Astrocyte (in vitro differentiated cells and primary cell): ENCODE data around the gene MOSPD3. TPM values are rescaled to one million over a fixed set of nuclear protein-coding genes. Genes with fewer than 3 reads are reported as not detected.

Experiments used
- DNase-seq: peaks from one replicate; pipeline ENCODE4 v3.0.0-alpha.2; 2010; ENCODE audit warnings: low read depth
- FAIRE-seq: peaks from 2 replicates; lab custom pipeline; 2011; peaks lifted over from hg19 to GRCh38; lab: Jason Lieb, UNC
- H2AFZ ChIP-seq: 2 replicates; pipeline ENCODE4 v1.6.0; 2012; ENCODE audit warnings: low read depth, low read length, inconsistent platforms
- H3K27ac ChIP-seq: 2 replicates; pipeline ENCODE4 v1.5.1; 2011; ENCODE audit warnings: low read depth, low read length, inconsistent platforms
- H3K27me3 ChIP-seq: 2 replicates; pipeline ENCODE4 v1.6.0; 2011; ENCODE audit warnings: low read length, inconsistent platforms; ENCODE audit not compliant: insufficient read depth
- H3K36me3 ChIP-seq: 2 replicates; pipeline ENCODE4 v1.5.1; 2011; ENCODE audit warnings: low read length, inconsistent platforms; ENCODE audit not compliant: insufficient read depth
- H3K4me1 ChIP-seq: 2 replicates; pipeline ENCODE4 v1.5.1; 2011; ENCODE audit warnings: low read length, inconsistent platforms; ENCODE audit not compliant: insufficient read depth
- H3K4me2 ChIP-seq: 2 replicates; pipeline ENCODE4 v1.6.0; 2012; ENCODE audit warnings: low read length, inconsistent platforms
- H3K4me3 ChIP-seq: 2 replicates; pipeline ENCODE4 v1.5.1; 2011; ENCODE audit warnings: low read depth, mild to moderate bottlenecking, low read length, inconsistent platforms; ENCODE audit not compliant: insufficient read depth
- H3K79me2 ChIP-seq: 2 replicates; pipeline ENCODE4 v1.6.0; 2012; ENCODE audit warnings: mild to moderate bottlenecking, low read length, inconsistent platforms; ENCODE audit not compliant: insufficient read depth
- H3K9ac ChIP-seq: 2 replicates; pipeline ENCODE4 v1.6.0; 2012; ENCODE audit warnings: mild to moderate bottlenecking, low read length, inconsistent platforms
- H3K9me3 ChIP-seq: 2 replicates; pipeline ENCODE4 v1.5.1; 2012; ENCODE audit warnings: low read depth, mild to moderate bottlenecking, low read length, inconsistent platforms; ENCODE audit not compliant: insufficient read depth
- H4K20me1 ChIP-seq: 2 replicates; pipeline ENCODE4 v1.6.0; 2012; ENCODE audit warnings: low read length, inconsistent platforms; ENCODE audit not compliant: insufficient read depth
- H3K27ac Mint-ChIP-seq: one replicate; pipeline ENCODE4 v1.8.0; 2021; ENCODE audit warnings: mild to moderate bottlenecking, mixed read lengths; ENCODE audit not compliant: unreplicated experiment
- H3K27me3 Mint-ChIP-seq: one replicate; pipeline ENCODE4 v1.8.0; 2021; ENCODE audit warnings: low read depth, mixed read lengths; ENCODE audit not compliant: unreplicated experiment
- H3K36me3 Mint-ChIP-seq: one replicate; pipeline ENCODE4 v1.8.0; 2021; ENCODE audit warnings: low read depth, mixed read lengths; ENCODE audit not compliant: unreplicated experiment
- H3K4me1 Mint-ChIP-seq: one replicate; pipeline ENCODE4 v1.8.0; 2021; ENCODE audit warnings: low read depth, mixed read lengths; ENCODE audit not compliant: unreplicated experiment
- H3K4me3 Mint-ChIP-seq: one replicate; pipeline ENCODE4 v1.8.0; 2021; ENCODE audit warnings: mild to moderate bottlenecking, moderate library complexity, mixed read lengths; ENCODE audit not compliant: unreplicated experiment
- H3K9me3 Mint-ChIP-seq: one replicate; pipeline ENCODE4 v1.8.0; 2021; ENCODE audit warnings: mild to moderate bottlenecking, mixed read lengths; ENCODE audit not compliant: unreplicated experiment
- CTCF ChIP-seq: IDR thresholded peaks from 2 replicates; pipeline ENCODE4 v1.5.1; 2011; ENCODE audit warnings: low read depth, mild to moderate bottlenecking, inconsistent platforms, low read length, moderate library complexity; ENCODE audit not compliant: insufficient read depth
- EZH2 ChIP-seq: IDR thresholded peaks from 2 replicates; pipeline ENCODE4 v1.6.1; 2012; ENCODE audit warnings: mild to moderate bottlenecking, low read length, inconsistent platforms; ENCODE audit not compliant: insufficient read depth
- total RNA-seq: library from RNA; stranded (reverse); gene quantifications from 2 replicates; pipeline ENCODE4 v1.2.1, GENCODE V29; 2021

MOSPD3 gene
- total RNA-seq, 1 donor from 2014 or later = 18.8 TPM

- no peak overlapping the region for H3K27ac Mint-ChIP-seq
- Histone ChIP-seq H3K4me2 (no peak overlapping the region), H2AFZ (no peak overlapping the region), H3K4me3 (no peak overlapping the region), H3K27me3 (no peaks in the 10 kb centered on the region), H3K79me2 (no peaks in the 10 kb centered on the region), H3K9me3 (no peaks in the 10 kb centered on the region), H3K4me1 (peaks cover 28% of the 10 kb centered on the region), H3K36me3 (no peaks in the 10 kb centered on the region), H3K9ac (no peak overlapping the region), H4K20me1 (no peaks in the 10 kb centered on the region), H3K27ac (no peak overlapping the region)
- H3K36me3 Mint-ChIP-seq = peaks cover 4% of the 10 kb centered on the region
- no peak overlapping the region for H3K4me3 Mint-ChIP-seq
- DNase-seq = no peak
- no peaks in the 10 kb centered on the region for H3K9me3 Mint-ChIP-seq
- no peak for FAIRE-seq
- peaks cover 6% of the 10 kb centered on the region for H3K4me1 Mint-ChIP-seq
- H3K27me3 Mint-ChIP-seq = peaks cover 5% of the 10 kb centered on the region
- TF ChIP-seq EZH2 (no peak), CTCF (no peak)
Measured at GRCh38 chr7:100572281-100572948, 39.9 kb upstream of the MOSPD3 start.

- Histone ChIP-seq H4K20me1 (no peaks in the 10 kb centered on the region), H3K4me1 (peaks cover 24% of the 10 kb centered on the region), H3K4me3 (no peak overlapping the region), H3K9me3 (no peaks in the 10 kb centered on the region), H3K27me3 (no peaks in the 10 kb centered on the region), H3K9ac (no peak overlapping the region), H3K79me2 (no peaks in the 10 kb centered on the region), H3K4me2 (no peak overlapping the region), H2AFZ (no peak overlapping the region), H3K36me3 (no peaks in the 10 kb centered on the region), H3K27ac (no peak overlapping the region)
- Mint-ChIP-seq H3K27me3 (peaks cover 5% of the 10 kb centered on the region), H3K4me1 (peaks cover 6% of the 10 kb centered on the region), H3K9me3 (no peaks in the 10 kb centered on the region), H3K4me3 (no peak overlapping the region), H3K27ac (no peak overlapping the region), H3K36me3 (peaks cover 4% of the 10 kb centered on the region)
- FAIRE-seq = no peak
- DNase-seq = no peak
- TF ChIP-seq CTCF (no peak), EZH2 (no peak)
Measured at GRCh38 chr7:100572949-100573675, 39.2 kb upstream of the MOSPD3 start.
